ENCODE data around the gene FASLG.

DNA sequence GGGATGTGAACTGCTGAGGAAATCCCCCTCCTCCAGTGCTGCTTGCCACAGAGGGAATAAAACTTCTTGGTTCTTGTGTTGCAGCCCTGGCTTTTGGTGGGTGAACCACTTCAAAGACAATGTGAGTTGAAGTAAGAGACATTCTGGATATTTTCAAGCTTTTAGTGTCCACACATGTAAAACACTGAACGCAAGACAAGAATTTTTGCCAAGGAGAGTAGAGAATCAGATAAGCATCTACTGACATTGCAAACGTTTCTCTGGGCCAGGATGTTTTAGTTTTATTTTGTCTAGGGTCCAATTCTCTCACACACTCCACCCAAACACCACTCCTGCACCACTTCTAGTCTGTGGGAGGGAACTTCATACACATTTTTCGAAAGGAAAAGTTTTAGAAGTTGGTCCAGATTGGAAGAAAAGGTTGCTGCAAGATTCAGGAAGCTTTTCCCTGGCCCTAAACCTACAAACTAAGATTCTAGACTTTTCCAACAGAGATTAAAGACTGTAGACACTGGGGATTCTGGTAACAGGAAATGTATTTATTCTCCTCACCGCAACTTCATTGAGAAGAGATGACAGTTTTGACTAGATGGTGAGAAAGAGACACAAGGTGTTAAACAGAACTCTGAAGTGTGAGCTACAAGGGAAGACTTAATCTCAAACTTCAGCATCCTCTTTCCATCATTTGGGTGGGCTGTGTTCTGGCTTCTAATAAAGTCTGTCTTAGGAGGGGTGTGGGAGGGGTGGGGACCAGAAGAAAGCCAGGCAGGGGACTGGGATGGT lies 16.1 kb downstream of the FASLG start:
- TF ChIP-seq, protein P1, sequence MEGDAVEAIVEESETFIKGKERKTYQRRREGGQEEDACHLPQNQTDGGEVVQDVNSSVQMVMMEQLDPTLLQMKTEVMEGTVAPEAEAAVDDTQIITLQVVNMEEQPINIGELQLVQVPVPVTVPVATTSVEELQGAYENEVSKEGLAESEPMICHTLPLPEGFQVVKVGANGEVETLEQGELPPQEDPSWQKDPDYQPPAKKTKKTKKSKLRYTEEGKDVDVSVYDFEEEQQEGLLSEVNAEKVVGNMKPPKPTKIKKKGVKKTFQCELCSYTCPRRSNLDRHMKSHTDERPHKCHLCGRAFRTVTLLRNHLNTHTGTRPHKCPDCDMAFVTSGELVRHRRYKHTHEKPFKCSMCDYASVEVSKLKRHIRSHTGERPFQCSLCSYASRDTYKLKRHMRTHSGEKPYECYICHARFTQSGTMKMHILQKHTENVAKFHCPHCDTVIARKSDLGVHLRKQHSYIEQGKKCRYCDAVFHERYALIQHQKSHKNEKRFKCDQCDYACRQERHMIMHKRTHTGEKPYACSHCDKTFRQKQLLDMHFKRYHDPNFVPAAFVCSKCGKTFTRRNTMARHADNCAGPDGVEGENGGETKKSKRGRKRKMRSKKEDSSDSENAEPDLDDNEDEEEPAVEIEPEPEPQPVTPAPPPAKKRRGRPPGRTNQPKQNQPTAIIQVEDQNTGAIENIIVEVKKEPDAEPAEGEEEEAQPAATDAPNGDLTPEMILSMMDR (conservative IDR thresholded peaks at IDR 0.05), result no peak
- TF ChIP-seq ZFX (IDR thresholded peaks at IDR 0.05), result no peak
